OCI-LY7 (cell line): Measurements from ENCODE around the gene SMIM12. TPM values are rescaled to one million over a fixed set of nuclear protein-coding genes. Genes with fewer than 3 reads are reported as not detected.

Experiments used
- BruUV-seq: library from RNA; stranded (reverse); fragments of 400-500 nt; replicated peaks from 2 replicates; lab custom pipeline; 2021; lab: Mats Ljungman, UMichigan
- CTCF ChIA-PET: fragments of 300-600 bp; sonication (Branson Sonifier 250); formaldehyde crosslinking; loops from one replicate; lab custom pipeline; 2022; ENCODE audit warnings: antibody characterized with exemption; ENCODE audit not compliant: unreplicated experiment; lab: Charles Lee
- POLR2A ChIA-PET: fragments of 300-600 bp; sonication (Branson Sonifier 250); formaldehyde crosslinking; loops from one replicate; lab custom pipeline; 2022; ENCODE audit warnings: antibody characterized with exemption; lab: Charles Lee
- DNase-seq: peaks from one replicate; pipeline ENCODE4 v3.0.0-alpha.2; 2015; ENCODE audit warnings: low spot score
- H2AFZ ChIP-seq: fragments of 200-600 bp; sonication (generic), shearing (Covaris generic); 2 replicates; pipeline ENCODE4 v1.6.1; 2014; ENCODE audit warnings: mild to moderate bottlenecking, antibody characterized with exemption, low read length, moderate library complexity
- H3K27ac ChIP-seq: fragments of 200-600 bp; sonication (generic); 2 replicates; pipeline ENCODE4 v1.5.1; 2014; ENCODE audit warnings: mixed run types, low read depth, mild to moderate bottlenecking, moderate library complexity, low read length, inconsistent platforms; ENCODE audit not compliant: poor library complexity, severe bottlenecking
- H3K36me3 ChIP-seq: fragments of 200-600 bp; sonication (generic); 2 replicates; pipeline ENCODE4 v1.6.1; 2014; ENCODE audit warnings: mild to moderate bottlenecking, antibody characterized with exemption, low read length, moderate library complexity, mixed read lengths; ENCODE audit not compliant: insufficient read depth
- H3K4me1 ChIP-seq: fragments of 200-600 bp; sonication (generic); 2 replicates; pipeline ENCODE4 v1.5.1; 2014; ENCODE audit warnings: mild to moderate bottlenecking, low read length; ENCODE audit not compliant: insufficient read depth, poor library complexity, severe bottlenecking
- H3K4me2 ChIP-seq: fragments of 200-600 bp; sonication (generic); 2 replicates; pipeline ENCODE4 v1.6.1; 2014; ENCODE audit warnings: mild to moderate bottlenecking, low read length
- H3K4me3 ChIP-seq: fragments of 200-600 bp; sonication (generic); 2 replicates; pipeline ENCODE4 v1.5.1; 2014; ENCODE audit warnings: mild to moderate bottlenecking, low read depth, low read length; ENCODE audit not compliant: poor library complexity, severe bottlenecking
- H3K79me2 ChIP-seq: fragments of 200-600 bp; sonication (generic); 2 replicates; pipeline ENCODE4 v1.6.1; 2016; ENCODE audit warnings: low read depth, mild to moderate bottlenecking, low read length, moderate library complexity, mixed read lengths; ENCODE audit not compliant: insufficient read depth
- H3K9me2 ChIP-seq: fragments of 200-600 bp; sonication (generic); 2 replicates; pipeline ENCODE4 v1.6.1; 2016; ENCODE audit warnings: mild to moderate bottlenecking, low read length, mixed read lengths; ENCODE audit not compliant: insufficient read depth
- H3K9me3 ChIP-seq: fragments of 200-600 bp; sonication (generic); 2 replicates; pipeline ENCODE4 v1.6.1; 2014; ENCODE audit warnings: mild to moderate bottlenecking, mixed run types, low read length, mixed read lengths
- H4K20me1 ChIP-seq: fragments of 200-600 bp; sonication (generic); 2 replicates; pipeline ENCODE4 v1.6.1; 2014; ENCODE audit warnings: mild to moderate bottlenecking, antibody characterized with exemption, low read length, moderate library complexity, mixed read lengths; ENCODE audit not compliant: insufficient read depth
- EZH2phosphoT487 ChIP-seq: fragments of 200-600 bp; sonication (generic); IDR thresholded peaks from 2 replicates; pipeline ENCODE4 v1.6.1; 2018; ENCODE audit warnings: low read depth, borderline replicate concordance, mild to moderate bottlenecking, mixed run types, antibody characterized with exemption, low read length, moderate library complexity, mixed read lengths
- intact Hi-C: fragments of 100-400 bp; cut with micrococcal nuclease; formaldehyde crosslinking; loops from one replicate; pipeline ENCODE4 v1.10.0; 2022; ENCODE audit not compliant: unreplicated experiment
- total RNA-seq, 2 experiments: library from RNA; depleted of rRNA in 1 of 2; stranded (reverse); fragments of >200 nt in 1 of 2; shearing (Covaris generic) in 1 of 2; gene quantifications; 2 replicates each; pipeline ENCODE4 v1.2.3, GENCODE V29; 2014 to 2022
- TF ChIP-seq, protein P1 (sequence below): fragments of 200-600 bp; sonication (generic); conservative IDR thresholded peaks from 2 replicates; pipeline ENCODE4 v1.5.1; 2014; ENCODE audit warnings: mild to moderate bottlenecking, antibody characterized with exemption, low read length, moderate library complexity, mixed read lengths

Gene SMIM12
- total RNA-seq, 2 experiments from 2014 or later, result 36.3 to 41.2 TPM

DNA sequence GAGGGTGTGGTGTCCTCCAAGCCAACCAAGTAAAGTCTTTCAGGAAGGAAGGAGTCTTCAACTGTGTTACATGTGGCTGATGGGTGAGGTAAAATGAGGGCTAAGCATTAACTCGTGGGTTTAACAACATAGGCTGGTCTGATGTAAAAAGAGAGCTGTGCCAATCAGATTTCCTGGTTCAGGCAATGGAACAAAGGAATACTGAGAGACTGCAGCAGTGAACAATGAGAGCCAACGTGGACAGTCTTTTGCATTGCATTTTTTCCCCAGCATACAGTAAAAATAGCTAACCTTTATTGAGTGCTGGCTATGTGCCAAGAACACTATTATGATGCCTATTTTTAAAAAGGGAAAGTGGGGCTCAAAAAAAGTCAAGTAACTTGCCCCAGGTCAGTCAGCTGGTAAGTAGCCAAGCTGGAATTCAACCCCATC is 38.8 kb upstream of the SMIM12 start:
- Histone ChIP-seq H3K4me1 (no peaks in the 10 kb centered on the region), H3K79me2 (no peaks in the 10 kb centered on the region), H3K4me2 (no peak overlapping the region), H3K4me3 (no peak overlapping the region), H3K9me3 (0 out of 2 replicates have a peak, but pooled peaks cover 1% of the 10 kb centered on the region), H3K9me2 (no peaks in the 10 kb centered on the region), H2AFZ (no peak overlapping the region), H4K20me1 (no peaks in the 10 kb centered on the region), H3K27ac (no peak overlapping the region), H3K36me3 (no peaks in the 10 kb centered on the region)
- CTCF ChIA-PET, result interaction anchor here (0.6 kb wide), 1 partner anchor 552 kb away, joined by 3 read pairs; no protein-coding TSS in a partner anchor
- intact Hi-C loops, result no loop called here
- no peak for TF ChIP-seq EZH2phosphoT487
- BruUV-seq, result no TSS peak
- DNase-seq, result no peak
- POLR2A ChIA-PET, result interaction anchor here (0.6 kb wide), 1 partner anchor 269 kb away, joined by 3 read pairs; no protein-coding TSS in a partner anchor

DNA sequence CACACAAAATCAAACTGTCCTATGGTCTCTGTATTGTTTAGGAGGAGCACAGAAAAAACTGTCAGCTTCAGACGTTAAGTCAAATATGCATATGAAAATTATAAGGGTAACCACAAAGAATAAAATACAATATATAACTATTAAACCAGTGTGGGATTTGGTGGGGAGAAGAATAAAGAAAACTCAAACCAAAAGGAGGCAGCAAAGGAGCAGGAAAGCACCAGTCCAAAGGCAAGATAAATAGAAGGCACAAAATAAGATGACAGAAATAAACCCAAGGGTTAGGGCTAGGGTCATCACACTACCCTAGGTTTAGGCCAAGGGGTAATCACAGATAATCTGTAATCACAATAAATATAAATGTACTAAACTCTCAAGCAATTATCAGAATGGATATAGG is 37.1 kb upstream of the SMIM12 start:
- no peak for DNase-seq
- TF ChIP-seq, protein P1, sequence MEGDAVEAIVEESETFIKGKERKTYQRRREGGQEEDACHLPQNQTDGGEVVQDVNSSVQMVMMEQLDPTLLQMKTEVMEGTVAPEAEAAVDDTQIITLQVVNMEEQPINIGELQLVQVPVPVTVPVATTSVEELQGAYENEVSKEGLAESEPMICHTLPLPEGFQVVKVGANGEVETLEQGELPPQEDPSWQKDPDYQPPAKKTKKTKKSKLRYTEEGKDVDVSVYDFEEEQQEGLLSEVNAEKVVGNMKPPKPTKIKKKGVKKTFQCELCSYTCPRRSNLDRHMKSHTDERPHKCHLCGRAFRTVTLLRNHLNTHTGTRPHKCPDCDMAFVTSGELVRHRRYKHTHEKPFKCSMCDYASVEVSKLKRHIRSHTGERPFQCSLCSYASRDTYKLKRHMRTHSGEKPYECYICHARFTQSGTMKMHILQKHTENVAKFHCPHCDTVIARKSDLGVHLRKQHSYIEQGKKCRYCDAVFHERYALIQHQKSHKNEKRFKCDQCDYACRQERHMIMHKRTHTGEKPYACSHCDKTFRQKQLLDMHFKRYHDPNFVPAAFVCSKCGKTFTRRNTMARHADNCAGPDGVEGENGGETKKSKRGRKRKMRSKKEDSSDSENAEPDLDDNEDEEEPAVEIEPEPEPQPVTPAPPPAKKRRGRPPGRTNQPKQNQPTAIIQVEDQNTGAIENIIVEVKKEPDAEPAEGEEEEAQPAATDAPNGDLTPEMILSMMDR, result 0 out of 2 replicates have a peak, but pooled peaks have one; percentile 29
- no peak for TF ChIP-seq EZH2phosphoT487
- no peaks in the 10 kb centered on the region for H3K9me2 ChIP-seq
- no peaks in the 10 kb centered on the region for H3K79me2 ChIP-seq
- intact Hi-C loops, result no loop called here
- H3K9me3 ChIP-seq, result peaks cover 14% of the 10 kb centered on the region; the same call in 1 of the 2 replicates
- H2AFZ ChIP-seq, result no peak overlapping the region
- no peaks in the 10 kb centered on the region for H4K20me1 ChIP-seq
- no peak overlapping the region for H3K27ac ChIP-seq
- H3K4me1 ChIP-seq, result no peaks in the 10 kb centered on the region
- no TSS peak for BruUV-seq
- no peak overlapping the region for H3K4me2 ChIP-seq
- no peak overlapping the region for H3K4me3 ChIP-seq
- ChIA-PET POLR2A (interaction anchor here (0.6 kb wide), 1 partner anchor 294 kb away, joined by 3 read pairs; no protein-coding TSS in a partner anchor), CTCF (no interaction called here)
- no peaks in the 10 kb centered on the region for H3K36me3 ChIP-seq

- Histone ChIP-seq H4K20me1 (no peaks in the 10 kb centered on the region), H2AFZ (no peak overlapping the region), H3K9me3 (peaks cover 14% of the 10 kb centered on the region; the same call in 1 of the 2 replicates), H3K4me3 (no peak overlapping the region), H3K4me1 (no peaks in the 10 kb centered on the region), H3K79me2 (no peaks in the 10 kb centered on the region), H3K27ac (no peak overlapping the region), H3K9me2 (no peaks in the 10 kb centered on the region), H3K36me3 (no peaks in the 10 kb centered on the region), H3K4me2 (no peak overlapping the region)
- TF ChIP-seq, protein P1, result no peak
- TF ChIP-seq EZH2phosphoT487, result no peak
- POLR2A ChIA-PET, result interaction anchor here (0.6 to 1.5 kb wide), 3 partner anchors 15 to 191 kb away, joined by 3 read pairs; partner anchors contain the start of gene DLGAP3
- intact Hi-C loops, result no loop called here
- CTCF ChIA-PET, result no interaction called here
- no TSS peak for BruUV-seq
- no peak for DNase-seq
Measured at GRCh38 chr1:34889705-34890104, 30.2 kb upstream of the SMIM12 start.
